ENCODE results near the gene RABEP1. TPM values are rescaled to one million over a fixed set of nuclear protein-coding genes. Genes with fewer than 3 reads are reported as not detected.

Gene RABEP1
- total RNA-seq, result 89.4 TPM

GRCh38 chr17:5281814-5282641 lies at the start of gene RABEP1:
Gene RABEP1, plus strand, starts transcription at chr17:5282284. Its CDS starts 203 bp downstream, at chr17:5282487.

GRCh38 chr17:5234645-5235576 lies 47.2 kb upstream of the RABEP1 start, which contains the start of gene SCIMP:
Gene SCIMP, minus strand, starts transcription at chr17:5234860. Its CDS starts 105 bp downstream, at chr17:5234755.

GRCh38 chr17:5419356-5419958 lies 137.4 kb downstream of the RABEP1 start, which contains the start of gene NUP88:
Gene NUP88, minus strand, starts transcription at chr17:5419662. Its CDS starts 12 bp downstream, at chr17:5419650.

GRCh38 chr17:5419959-5420653 lies 138.0 kb downstream of the RABEP1 start, which contains the start of gene RPAIN:
Gene RPAIN, plus strand, starts transcription at chr17:5420182. Its CDS starts 29 bp downstream, at chr17:5420211.

Other genes starting within 250 kb of the RABEP1 start
- gene SLC52A1, start 246.9 kb upstream of the RABEP1 start, total RNA-seq, result not detected
- gene ZFP3, start 203.8 kb upstream of the RABEP1 start, total RNA-seq, result 11.7 TPM
- gene ZNF232, start 170.4 kb upstream of the RABEP1 start, total RNA-seq, result 11.9 TPM
- gene USP6, start 166.3 kb upstream of the RABEP1 start, total RNA-seq, result 0.82 TPM
- gene ZNF594, start 90.4 kb upstream of the RABEP1 start, total RNA-seq, result 50.6 TPM
- 0.77 TPM for gene SCIMP, start 47.4 kb upstream of the RABEP1 start, total RNA-seq
- gene NUP88, start 137.4 kb downstream of the RABEP1 start, total RNA-seq, result 87.0 TPM
- gene RPAIN, start 137.9 kb downstream of the RABEP1 start, total RNA-seq, result 83.3 TPM
- 104 TPM for gene C1QBP, start 156.9 kb downstream of the RABEP1 start, total RNA-seq
- 16.8 TPM for gene DHX33, start 186.7 kb downstream of the RABEP1 start, total RNA-seq
- 42.9 TPM for gene DERL2, start 203.9 kb downstream of the RABEP1 start, total RNA-seq
- gene MIS12, start 204.3 kb downstream of the RABEP1 start, total RNA-seq, result 30.3 TPM